Mesendoderm (in vitro differentiated cells): ENCODE data around the gene AHRR.
"Not testable (repeated sequence)": the region's sequence is repeated elsewhere in the genome, so short reads cannot be mapped to it uniquely, and the experiment has no call there.

Experiments used
- DNase-seq: peaks from one replicate; pipeline ENCODE4 v3.0.0; 2013
- H2AK5ac ChIP-seq: 2 replicates; pipeline ENCODE4 v1.6.1; 2013; ENCODE audit warnings: low read length, inconsistent platforms
- H2BK120ac ChIP-seq: 2 replicates; pipeline ENCODE4 v1.6.1; 2013; ENCODE audit warnings: low read depth, mild to moderate bottlenecking, low read length, moderate library complexity, mixed read lengths
- H2BK15ac ChIP-seq: replicated peaks from 2 replicates; pipeline ENCODE4 v1.6.1; 2013; ENCODE audit warnings: low read depth, mild to moderate bottlenecking, moderate library complexity
- H2BK5ac ChIP-seq: 2 replicates; pipeline ENCODE4 v1.6.1; 2013; ENCODE audit warnings: low read length, inconsistent platforms
- H3K18ac ChIP-seq: 2 replicates; pipeline ENCODE4 v1.6.1; 2013; ENCODE audit warnings: mild to moderate bottlenecking, low read length, mixed read lengths
- H3K23ac ChIP-seq: one replicate; pipeline ENCODE4 v1.6.1; 2013; ENCODE audit warnings: low read length
- H3K27ac ChIP-seq: 2 replicates; pipeline ENCODE4 v1.5.1; 2013; ENCODE audit warnings: low read depth, mild to moderate bottlenecking, inconsistent platforms, low read length, moderate library complexity
- H3K27me3 ChIP-seq: 2 replicates; pipeline ENCODE4 v1.6.1; 2013; ENCODE audit warnings: low read length, control low read depth, mild to moderate bottlenecking, inconsistent platforms; ENCODE audit not compliant: insufficient read depth, poor library complexity
- H3K36me3 ChIP-seq: 2 replicates; pipeline ENCODE4 v1.6.1; 2013; ENCODE audit warnings: low read length, inconsistent platforms; ENCODE audit not compliant: control insufficient read depth, insufficient read depth
- H3K4ac ChIP-seq: one replicate; pipeline ENCODE4 v1.6.1; 2013; ENCODE audit warnings: low read depth, mild to moderate bottlenecking, low read length, moderate library complexity
- H3K4me1 ChIP-seq: 2 replicates; pipeline ENCODE4 v1.6.1; 2013; ENCODE audit warnings: low read depth, low read length, inconsistent platforms; ENCODE audit not compliant: control insufficient read depth
- H3K4me2 ChIP-seq: 2 replicates; pipeline ENCODE4 v1.6.1; 2013; ENCODE audit warnings: low read length
- H3K4me3 ChIP-seq: 2 replicates; pipeline ENCODE4 v1.5.1; 2013; ENCODE audit warnings: mild to moderate bottlenecking, low read length
- H3K56ac ChIP-seq: one replicate; pipeline ENCODE4 v1.6.1; 2013; ENCODE audit warnings: low read length
- H3K79me1 ChIP-seq: 2 replicates; pipeline ENCODE4 v1.6.1; 2013; ENCODE audit warnings: low read length, inconsistent platforms
- H3K79me2 ChIP-seq: 2 replicates; pipeline ENCODE4 v1.6.1; 2013; ENCODE audit warnings: mild to moderate bottlenecking, low read length; ENCODE audit not compliant: control insufficient read depth, insufficient read depth
- H3K9ac ChIP-seq: 2 replicates; pipeline ENCODE4 v1.6.1; 2013; ENCODE audit warnings: low read length, inconsistent platforms
- H4K5ac ChIP-seq: one replicate; pipeline ENCODE4 v1.6.1; 2013; ENCODE audit warnings: low read length
- H4K8ac ChIP-seq: one replicate; pipeline ENCODE4 v1.6.1; 2013; ENCODE audit warnings: low read depth, mild to moderate bottlenecking, control low read depth, low read length, moderate library complexity
- WGBS: extraction: QIAGEN DNeasy Blood & Tissue Kit; methylation state at CpG from one replicate; pipeline ENCODE4 v1.1.7; 2013; ENCODE audit warnings: low lambda C conversion rate, missing lambda C conversion rate; ENCODE audit not compliant: insufficient coverage; ENCODE audit errors: extremely low coverage; 5-methylcytosine and 5-hydroxymethylcytosine counted together

The AHRR gene

DNA sequence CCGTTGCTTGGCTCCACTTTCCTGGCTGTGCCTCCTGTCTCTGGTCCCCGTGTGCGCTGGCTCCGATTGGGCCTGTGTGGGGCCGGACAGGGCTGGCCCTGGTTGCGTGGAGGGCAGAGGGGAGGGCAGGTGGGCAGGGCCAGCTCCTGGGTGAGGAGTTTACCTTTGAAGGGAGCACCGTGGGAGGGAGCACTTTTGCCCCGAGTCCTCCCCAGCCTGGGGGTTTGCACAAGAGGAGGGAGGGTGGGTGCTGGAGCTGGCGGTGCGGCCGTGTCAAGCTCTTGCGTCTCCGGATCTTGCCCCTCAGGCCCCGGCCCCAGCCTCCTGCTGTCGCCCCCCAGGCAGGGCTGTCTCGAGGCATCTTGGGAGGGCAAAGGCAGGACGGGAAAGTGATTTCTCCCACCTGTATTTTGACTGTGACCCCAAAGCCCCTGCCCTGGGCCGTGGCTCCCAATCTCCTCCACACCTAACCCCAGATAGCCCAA is 73.2 kb downstream of the AHRR start:
- no peaks in the 10 kb centered on the region for H3K79me2 ChIP-seq
- H2AK5ac ChIP-seq: no peak overlapping the region
- no peak overlapping the region for H2BK120ac ChIP-seq
- no peak overlapping the region for H3K27ac ChIP-seq
- no peak overlapping the region for H4K5ac ChIP-seq
- H3K23ac ChIP-seq: no peak overlapping the region
- no peak overlapping the region for H3K9ac ChIP-seq
- no peaks in the 10 kb centered on the region for H3K79me1 ChIP-seq
- H2BK15ac ChIP-seq: no peak overlapping the region
- H3K18ac ChIP-seq: no peak overlapping the region
- H3K36me3 ChIP-seq: no peaks in the 10 kb centered on the region
- H3K4me1 ChIP-seq: no peaks in the 10 kb centered on the region
- no peak overlapping the region for H2BK5ac ChIP-seq
- WGBS: no CpG with 5 or more reads among the region's 18 CpGs
- no peaks in the 10 kb centered on the region for H3K27me3 ChIP-seq
- H3K4me2 ChIP-seq: no peak overlapping the region
- DNase-seq: no peak
- H4K8ac ChIP-seq: no peak overlapping the region
- no peak overlapping the region for H3K4me3 ChIP-seq
- no peak overlapping the region for H3K56ac ChIP-seq
- no peak overlapping the region for H3K4ac ChIP-seq

- Histone ChIP-seq H3K27me3 (no peaks in the 10 kb centered on the region), H3K18ac (no peak overlapping the region), H3K79me1 (no peaks in the 10 kb centered on the region), H3K4ac (no peak overlapping the region), H2BK15ac (no peak overlapping the region), H4K8ac (no peak overlapping the region), H2BK120ac (no peak overlapping the region), H3K9ac (no peak overlapping the region), H3K36me3 (no peaks in the 10 kb centered on the region), H3K4me2 (no peak overlapping the region), H2BK5ac (no peak overlapping the region), H2AK5ac (no peak overlapping the region), H3K23ac (no peak overlapping the region), H3K79me2 (no peaks in the 10 kb centered on the region), H3K4me1 (no peaks in the 10 kb centered on the region), H3K27ac (no peak overlapping the region), H4K5ac (no peak overlapping the region), H3K56ac (no peak overlapping the region), H3K4me3 (no peak overlapping the region)
- peak; percentile 27 for DNase-seq
- no CpG with 5 or more reads among the region's 21 CpGs for WGBS
Measured at GRCh38 chr5:395156-395920, 73.8 kb downstream of the AHRR start.

DNA sequence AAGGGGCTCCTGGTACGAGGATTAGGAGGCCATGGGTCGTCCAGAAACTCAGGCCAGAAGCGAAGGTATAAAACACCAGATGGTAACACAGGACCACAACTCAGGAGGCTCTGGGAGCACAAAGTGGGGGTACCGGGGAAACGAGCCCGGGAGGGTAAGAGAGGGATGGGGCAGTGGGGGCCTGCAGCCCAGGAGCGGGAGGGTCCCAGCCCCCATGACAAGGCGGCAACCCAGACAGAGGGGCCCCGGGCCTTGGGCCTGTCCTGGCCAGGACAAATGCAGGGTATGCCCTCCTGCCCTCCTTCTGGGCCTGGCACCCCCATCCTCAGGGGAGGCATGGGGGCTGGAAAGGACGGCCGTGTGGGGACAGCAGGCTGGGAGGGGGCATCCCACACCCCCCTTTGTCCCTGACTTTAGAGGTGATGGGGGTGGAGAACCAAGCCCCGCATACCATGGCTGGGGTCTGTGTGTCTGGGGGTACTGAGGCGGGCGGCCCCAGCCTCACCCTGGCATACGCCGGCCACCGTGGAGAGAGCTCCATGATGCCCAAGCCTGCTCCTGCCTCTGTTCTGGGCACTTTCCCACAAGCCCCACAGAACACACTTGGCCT is 74.5 kb downstream of the AHRR start:
- no peak for DNase-seq

GRCh38 chr5:396531-396961 is 75.0 kb downstream of the AHRR start:
- WGBS: no CpG with 5 or more reads among the region's 13 CpGs
- H3K79me1 ChIP-seq: no peaks in the 10 kb centered on the region
- H2AK5ac ChIP-seq: no peak overlapping the region
- no peak overlapping the region for H3K9ac ChIP-seq
- no peaks in the 10 kb centered on the region for H3K4me1 ChIP-seq
- no peak overlapping the region for H3K27ac ChIP-seq
- no peak overlapping the region for H3K56ac ChIP-seq
- no peak overlapping the region for H3K4me3 ChIP-seq
- H2BK15ac ChIP-seq: no peak overlapping the region
- no peak overlapping the region for H3K4me2 ChIP-seq
- no peak overlapping the region for H3K18ac ChIP-seq
- H4K5ac ChIP-seq: no peak overlapping the region
- H3K4ac ChIP-seq: no peak overlapping the region
- no peaks in the 10 kb centered on the region for H3K36me3 ChIP-seq
- no peak overlapping the region for H2BK120ac ChIP-seq
- no peak overlapping the region for H4K8ac ChIP-seq
- H3K27me3 ChIP-seq: no peaks in the 10 kb centered on the region
- no peak for DNase-seq
- no peak overlapping the region for H3K23ac ChIP-seq
- no peak overlapping the region for H2BK5ac ChIP-seq
- no peaks in the 10 kb centered on the region for H3K79me2 ChIP-seq

More for the DNA sequence above, 74.5 kb downstream of the AHRR start:
- Histone ChIP-seq H3K27me3 (no peaks in the 10 kb centered on the region), H4K8ac (no peak overlapping the region), H3K4me1 (no peaks in the 10 kb centered on the region), H3K36me3 (no peaks in the 10 kb centered on the region), H2BK120ac (no peak overlapping the region), H3K79me1 (no peaks in the 10 kb centered on the region), H3K4ac (no peak overlapping the region), H3K23ac (no peak overlapping the region), H3K4me3 (no peak overlapping the region), H3K27ac (no peak overlapping the region), H3K9ac (no peak overlapping the region), H4K5ac (no peak overlapping the region), H2BK15ac (no peak overlapping the region), H3K56ac (no peak overlapping the region), H2AK5ac (no peak overlapping the region), H3K18ac (no peak overlapping the region), H3K79me2 (no peaks in the 10 kb centered on the region), H2BK5ac (no peak overlapping the region), H3K4me2 (no peak overlapping the region)
- no CpG with 5 or more reads among the region's 17 CpGs for WGBS

DNA sequence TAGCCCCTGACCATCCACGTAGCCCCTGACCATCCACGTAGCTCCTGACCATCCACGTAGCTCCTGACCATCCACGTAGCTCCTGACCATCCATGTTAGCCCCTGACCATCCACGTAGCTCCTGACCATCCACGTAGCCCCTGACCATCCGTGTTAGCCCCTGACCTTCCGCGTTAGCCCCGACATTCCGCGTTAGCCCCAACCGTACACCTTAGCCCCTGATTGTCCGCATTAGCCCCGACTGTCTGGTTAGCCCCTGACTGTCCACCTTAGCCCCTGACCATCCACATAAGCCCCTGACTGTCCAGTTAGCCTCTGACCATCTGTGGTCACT is 76.6 kb downstream of the AHRR start:
- no CpG with 5 or more reads among the region's 15 CpGs for WGBS
- not testable (repeated sequence) for H2AK5ac ChIP-seq

More for the DNA sequence above, 76.6 kb downstream of the AHRR start:
- H2BK120ac ChIP-seq, H3K27ac ChIP-seq, H2BK5ac ChIP-seq, H3K4me2 ChIP-seq, H3K27me3 ChIP-seq, H4K8ac ChIP-seq, H3K4ac ChIP-seq, H3K79me2 ChIP-seq, H3K79me1 ChIP-seq, H2BK15ac ChIP-seq, H3K4me3 ChIP-seq, H3K18ac ChIP-seq, H3K36me3 ChIP-seq, H3K9ac ChIP-seq, H4K5ac ChIP-seq, H3K56ac ChIP-seq, DNase-seq, H3K23ac ChIP-seq, H3K4me1 ChIP-seq: not testable (repeated sequence)
